ENCODE data around the gene PLXNC1.

GRCh38 chr12:94175763-94176668, 27.6 kb downstream of the PLXNC1 start:
- no peak for TF ChIP-seq CTCF (optimal IDR thresholded peaks at IDR 0.05 in 1 of 3, IDR thresholded peaks at IDR 0.05 in 1 of 3, conservative IDR thresholded peaks at IDR 0.05 in 1 of 3; ENCODE audit: extremely low read depth in 1 of 3, insufficient read depth in 2 of 3, low read length in 3 of 3)
- TF ChIP-seq EZH2 (IDR thresholded peaks at IDR 0.05; ENCODE audit: low read length), result no peak
